Lower leg skin (tissue), 4 donors: ENCODE results near the gene ABLIM1. TPM values are rescaled to one million over a fixed set of nuclear protein-coding genes. Genes with fewer than 3 reads are reported as not detected.

Experiments
- DNase-seq, 2 donors: peaks; one replicate each; pipeline ENCODE4 v3.0.0-alpha.2; 2019; ENCODE audit warnings: low spot score in 2 of 2
- H3K4me3 ChIP-seq: fragments of 200-600 bp; sonication (generic); 2 replicates; pipeline ENCODE4 v1.5.1; 2017; ENCODE audit warnings: mild to moderate bottlenecking, low read depth; ENCODE audit not compliant: poor library complexity, severe bottlenecking
- POLR2A ChIP-seq, 2 donors: fragments of 450-650 bp; IDR thresholded peaks; one replicate each; pipeline ENCODE4 v1.6.1; 2016 to 2017; ENCODE audit warnings: antibody characterized with exemption in 2 of 2, mild to moderate bottlenecking in 1 of 2, moderate library complexity in 1 of 2
- WGBS, 2 donors: methylation state at CpG; one replicate each; pipeline ENCODE4 v1.1.5; 2018; 5-methylcytosine and 5-hydroxymethylcytosine counted together
- intact Hi-C: fragments of 100-400 bp; cut with DNase I; formaldehyde crosslinking; loops from one replicate; pipeline ENCODE4 v1.15.0; 2023; ENCODE audit warnings: low total_unique reads
- total RNA-seq, 4 donors: library from RNA; depleted of rRNA; stranded (reverse); fragments of >200 nt; gene quantifications; one replicate each; pipeline ENCODE4 v1.1.0, GENCODE V29; 2016
- TF ChIP-seq, protein P1 (sequence below), 3 donors: fragments of 450-650 bp; IDR thresholded peaks; one replicate each; pipeline ENCODE4 v1.5.1; 2016; ENCODE audit warnings: antibody characterized with exemption in 3 of 3, mild to moderate bottlenecking in 3 of 3, moderate library complexity in 2 of 3

The ABLIM1 gene
- total RNA-seq: 100 to 1,000 TPM; 171 to 258 (median 209) TPM

- WGBS, 2 donors: 88 to 89% methylated on average over 2 of the region's 2 CpGs
- H3K4me3 ChIP-seq: no peak within 1 kb of the TSS
- TF ChIP-seq POLR2A (IDR thresholded peaks at IDR 0.05): no peak
- TF ChIP-seq, protein P1, sequence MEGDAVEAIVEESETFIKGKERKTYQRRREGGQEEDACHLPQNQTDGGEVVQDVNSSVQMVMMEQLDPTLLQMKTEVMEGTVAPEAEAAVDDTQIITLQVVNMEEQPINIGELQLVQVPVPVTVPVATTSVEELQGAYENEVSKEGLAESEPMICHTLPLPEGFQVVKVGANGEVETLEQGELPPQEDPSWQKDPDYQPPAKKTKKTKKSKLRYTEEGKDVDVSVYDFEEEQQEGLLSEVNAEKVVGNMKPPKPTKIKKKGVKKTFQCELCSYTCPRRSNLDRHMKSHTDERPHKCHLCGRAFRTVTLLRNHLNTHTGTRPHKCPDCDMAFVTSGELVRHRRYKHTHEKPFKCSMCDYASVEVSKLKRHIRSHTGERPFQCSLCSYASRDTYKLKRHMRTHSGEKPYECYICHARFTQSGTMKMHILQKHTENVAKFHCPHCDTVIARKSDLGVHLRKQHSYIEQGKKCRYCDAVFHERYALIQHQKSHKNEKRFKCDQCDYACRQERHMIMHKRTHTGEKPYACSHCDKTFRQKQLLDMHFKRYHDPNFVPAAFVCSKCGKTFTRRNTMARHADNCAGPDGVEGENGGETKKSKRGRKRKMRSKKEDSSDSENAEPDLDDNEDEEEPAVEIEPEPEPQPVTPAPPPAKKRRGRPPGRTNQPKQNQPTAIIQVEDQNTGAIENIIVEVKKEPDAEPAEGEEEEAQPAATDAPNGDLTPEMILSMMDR (IDR thresholded peaks at IDR 0.05): no peak
- no peak for DNase-seq
- intact Hi-C loops: no loop called here
Measured at GRCh38 chr10:114658175-114658574, at the start of gene ABLIM1. Gene ABLIM1 (minus strand): TSS chr10:114658275. CDS start chr10:114658200, 75 bp downstream.

- H3K4me3 ChIP-seq: no peak overlapping the region
- intact Hi-C loops: loop anchor here (10.0 kb wide), 1 partner anchor 152 kb away; no protein-coding TSS in a partner anchor
- DNase-seq: no peak
- TF ChIP-seq, protein P1 (IDR thresholded peaks at IDR 0.05): no peak
- no peak for TF ChIP-seq POLR2A (IDR thresholded peaks at IDR 0.05)
- WGBS, 2 donors: 37 to 42% methylated on average over 4 of the region's 4 CpGs
Measured at GRCh38 chr10:114706458-114707055, 48.5 kb upstream of the ABLIM1 start.

- no peak for DNase-seq
- no peak for TF ChIP-seq POLR2A (IDR thresholded peaks at IDR 0.05)
- TF ChIP-seq, protein P1 (IDR thresholded peaks at IDR 0.05): no peak
- intact Hi-C loops: loop anchor here (10.0 kb wide), 1 partner anchor 150 kb away; no protein-coding TSS in a partner anchor
- 93% methylated on average over 4 of the region's 4 CpGs for WGBS, 2 donors
- H3K4me3 ChIP-seq: no peak overlapping the region
Measured at GRCh38 chr10:114704679-114705078, 46.6 kb upstream of the ABLIM1 start.

- TF ChIP-seq POLR2A (IDR thresholded peaks at IDR 0.05): no peak
- TF ChIP-seq, protein P1 (IDR thresholded peaks at IDR 0.05): no peak
- no peak overlapping the region for H3K4me3 ChIP-seq
- DNase-seq: no peak
- intact Hi-C loops: loop anchor here (10.0 kb wide), 1 partner anchor 149 kb away; no protein-coding TSS in a partner anchor
- 44 to 45% methylated on average over 6 of the region's 6 CpGs for WGBS, 2 donors
Measured at GRCh38 chr10:114703377-114704107, 45.5 kb upstream of the ABLIM1 start.

DNA sequence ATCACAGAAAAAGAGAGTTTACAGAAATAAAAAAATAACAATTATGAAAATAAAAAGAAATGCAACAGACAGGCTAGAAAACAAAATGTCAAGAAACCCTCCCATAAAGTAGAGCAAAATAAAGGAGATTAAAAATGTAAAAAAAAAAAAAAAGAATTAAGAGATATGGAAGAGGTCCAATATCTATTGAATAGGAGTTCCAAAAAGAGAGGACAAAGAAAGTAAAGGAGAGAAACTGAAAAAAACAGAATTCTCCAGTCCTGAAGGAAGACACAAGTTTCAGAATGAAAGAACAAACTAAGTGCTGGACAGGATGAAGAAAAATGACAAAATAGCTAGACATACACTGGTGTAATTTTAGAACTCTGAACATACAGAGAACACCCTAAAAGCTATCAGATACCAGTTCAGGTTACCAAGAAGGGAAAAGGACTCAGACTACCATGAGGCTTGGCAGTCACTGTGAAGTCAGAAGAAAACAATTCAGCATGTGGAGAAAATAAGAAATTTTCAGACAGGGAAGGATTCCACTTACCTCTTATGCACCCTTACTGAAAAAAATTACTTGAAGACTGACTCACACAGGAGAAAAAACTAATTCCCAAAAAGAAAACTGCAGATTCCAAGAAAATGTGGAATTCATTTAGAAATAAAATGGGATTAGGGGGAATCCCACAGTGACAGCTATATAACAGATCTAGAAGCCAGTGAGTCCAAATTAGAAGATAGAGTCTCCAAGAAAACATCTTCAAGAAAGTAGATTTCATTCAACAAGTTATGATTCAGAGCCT lies 40.4 kb upstream of the ABLIM1 start:
- no peak overlapping the region for H3K4me3 ChIP-seq
- intact Hi-C loops: no loop called here
- TF ChIP-seq POLR2A (IDR thresholded peaks at IDR 0.05): no peak
- TF ChIP-seq, protein P1 (IDR thresholded peaks at IDR 0.05): no peak
- DNase-seq: no peak
